GM18520 (cell line): ENCODE data around the gene THRSP.
"Not testable (repeated sequence)": the region's sequence is repeated elsewhere in the genome, so short reads cannot be mapped to it uniquely, and the experiment has no call there.

Experiments used
- ATAC-seq: cut with Tn5 transposase; IDR thresholded peaks from one replicate; pipeline ENCODE4 v1.9.1; 2021; ENCODE audit not compliant: unreplicated experiment

Gene THRSP

GRCh38 chr11:78062671-78063070 is 990 bp upstream of the THRSP start:
- no peak for ATAC-seq

- no peak for ATAC-seq
Observed at GRCh38 chr11:78065203-78065602, 1.5 kb downstream of the THRSP start.

GRCh38 chr11:78066471-78066870 is 2.8 kb downstream of the THRSP start:
- ATAC-seq = no peak

GRCh38 chr11:78067704-78068103 is 4.0 kb downstream of the THRSP start:
- ATAC-seq = no peak

GRCh38 chr11:78069465-78069864 is 5.8 kb downstream of the THRSP start:
- no peak for ATAC-seq

- no peak for ATAC-seq
Observed at GRCh38 chr11:78070621-78071020, 7.0 kb downstream of the THRSP start.

- ATAC-seq = no peak
Observed at GRCh38 chr11:78071717-78072116, 8.1 kb downstream of the THRSP start.

- ATAC-seq = no peak
Observed at GRCh38 chr11:78072455-78072854, 8.8 kb downstream of the THRSP start.

- no peak for ATAC-seq
Observed at GRCh38 chr11:78074756-78075155, 11.1 kb downstream of the THRSP start.

GRCh38 chr11:78076733-78077403 is 13.2 kb downstream of the THRSP start:
- no peak for ATAC-seq

- not testable (repeated sequence) for ATAC-seq
Observed at GRCh38 chr11:78077592-78077991, 13.9 kb downstream of the THRSP start.

- ATAC-seq = no peak
Observed at GRCh38 chr11:78078218-78079167, 14.8 kb downstream of the THRSP start.

GRCh38 chr11:78079232-78080083 is 15.8 kb downstream of the THRSP start, which contains the start of gene NDUFC2:
Gene NDUFC2, minus strand, starts transcription at chr11:78079862. Its CDS starts 118 bp downstream, at chr11:78079744.
- peak; percentile 77 for ATAC-seq

GRCh38 chr11:78080084-78080817 is 16.6 kb downstream of the THRSP start:
- no peak for ATAC-seq

- ATAC-seq = no peak
Observed at GRCh38 chr11:78080818-78081495, 17.3 kb downstream of the THRSP start.

- no peak for ATAC-seq
Observed at GRCh38 chr11:78081583-78081982, 17.9 kb downstream of the THRSP start.

GRCh38 chr11:78082146-78082545 is 18.5 kb downstream of the THRSP start:
- ATAC-seq = no peak

GRCh38 chr11:78083021-78083420 is 19.4 kb downstream of the THRSP start:
- no peak for ATAC-seq

- ATAC-seq = not testable (repeated sequence)
Observed at GRCh38 chr11:78084506-78084905, 20.8 kb downstream of the THRSP start.

- no peak for ATAC-seq
Observed at GRCh38 chr11:78085972-78086371, 22.3 kb downstream of the THRSP start.
